GM19324 (cell line): Measurements from ENCODE around the gene SIAH2.
A peak's percentile ranks its signal among the peaks of the same experiment; 100 is the strongest.

Source experiments
- ATAC-seq: cut with Tn5 transposase; IDR thresholded peaks from one replicate; pipeline ENCODE4 v1.9.1; 2021; ENCODE audit warnings: mild to moderate bottlenecking, moderate library complexity; ENCODE audit not compliant: unreplicated experiment, low FRiP score

Gene SIAH2

GRCh38 chr3:150736903-150737832 lies 25.8 kb downstream of the SIAH2 start:
- no peak for ATAC-seq

- ATAC-seq, result no peak
Observed at GRCh38 chr3:150736316-150736719, 26.7 kb downstream of the SIAH2 start.

GRCh38 chr3:150734795-150735119 lies 28.2 kb downstream of the SIAH2 start:
- ATAC-seq, result no peak

GRCh38 chr3:150733936-150734794 lies 28.8 kb downstream of the SIAH2 start:
- ATAC-seq, result no peak

GRCh38 chr3:150733373-150733935 lies 29.5 kb downstream of the SIAH2 start:
- ATAC-seq, result no peak

- no peak for ATAC-seq
Observed at GRCh38 chr3:150729682-150730360, 33.1 kb downstream of the SIAH2 start.

- no peak for ATAC-seq
Observed at GRCh38 chr3:150727653-150728502, 35.1 kb downstream of the SIAH2 start.

GRCh38 chr3:150725548-150725947 lies 37.4 kb downstream of the SIAH2 start:
- no peak for ATAC-seq

- no peak for ATAC-seq
Observed at GRCh38 chr3:150723946-150724345, 39.0 kb downstream of the SIAH2 start.

GRCh38 chr3:150722267-150722666 lies 40.7 kb downstream of the SIAH2 start:
- ATAC-seq, result no peak

GRCh38 chr3:150721285-150722130 lies 41.5 kb downstream of the SIAH2 start:
- ATAC-seq, result no peak

GRCh38 chr3:150720444-150720843 lies 42.5 kb downstream of the SIAH2 start:
- ATAC-seq, result no peak

GRCh38 chr3:150710097-150710496 lies 52.9 kb downstream of the SIAH2 start:
- no peak for ATAC-seq

GRCh38 chr3:150703756-150704344 lies 59.1 kb downstream of the SIAH2 start, which contains the start of gene ERICH6:
Gene ERICH6, minus strand, starts transcription at chr3:150703920. Its CDS starts 22 bp downstream, at chr3:150703898.
- ATAC-seq, result peak; percentile 100

- peak; percentile 38 for ATAC-seq
Observed at GRCh38 chr3:150703299-150703755, 59.6 kb downstream of the SIAH2 start.

GRCh38 chr3:150699068-150699639 lies 63.8 kb downstream of the SIAH2 start:
- no peak for ATAC-seq

- no peak for ATAC-seq
Observed at GRCh38 chr3:150697646-150698045, 65.3 kb downstream of the SIAH2 start.
